HEK293 (cell line): Measurements from ENCODE around the gene CCDC92.

Experiments
- CTCF ChIA-PET: fragments of 350-600 bp; formaldehyde crosslinking; extraction: SDS; loops from one replicate; lab custom pipeline; 2021; ENCODE audit warnings: antibody characterized with exemption; lab: Yijun Ruan, JAX
- POLR2A ChIA-PET: fragments of 300-600 bp; formaldehyde crosslinking; extraction: SDS; loops from one replicate; lab custom pipeline; 2020; ENCODE audit warnings: antibody characterized with exemption, inconsistent platforms; lab: Yijun Ruan, JAX
- H3K27ac ChIP-seq: fragments of 200-500 bp; sonication (Bioruptor generic); 2 replicates; pipeline ENCODE4 v1.5.1; 2014; ENCODE audit warnings: low read depth, low read length, control low read depth, inconsistent platforms; ENCODE audit errors: extremely low read depth
- H3K36me3 ChIP-seq, 2 experiments: fragments of 200-500 bp in 1 of 2; sonication (Bioruptor generic) in 1 of 2; 1 replicate in 1 of 2; 2 replicates in 1 of 2; pipeline ENCODE4 v1.5.1; 2014 to 2017; ENCODE audit warnings: inconsistent platforms in 2 of 2, low read length in 2 of 2; ENCODE audit not compliant: control insufficient read depth in 2 of 2, insufficient read depth in 1 of 2
- H3K4me1 ChIP-seq: fragments of 200-500 bp; sonication (Bioruptor generic); 2 replicates; pipeline ENCODE4 v1.5.1; 2014; ENCODE audit warnings: mild to moderate bottlenecking, low read length, inconsistent platforms; ENCODE audit not compliant: control insufficient read depth, insufficient read depth
- H3K4me3 ChIP-seq: 2 replicates; pipeline ENCODE4 v1.5.1; 2011; ENCODE audit warnings: low read depth, mild to moderate bottlenecking, control low read depth, low read length, moderate library complexity
- H3K9me3 ChIP-seq: fragments of 200-500 bp; sonication (Bioruptor generic); 2 replicates; pipeline ENCODE4 v1.5.1; 2014; ENCODE audit warnings: low read depth, low read length, inconsistent platforms; ENCODE audit not compliant: control insufficient read depth, insufficient read depth
- BCL11A ChIP-seq: fragments of 450-650 bp; formaldehyde crosslinking; IDR thresholded peaks from 2 replicates; pipeline ENCODE4 v1.5.1; 2016; ENCODE audit warnings: low read depth, missing biosample characterization, missing genetic modification characterization
- GLI2 ChIP-seq: fragments of 450-650 bp; formaldehyde crosslinking; IDR thresholded peaks from 2 replicates; pipeline ENCODE4; 2017; ENCODE audit warnings: missing biosample characterization, missing genetic modification characterization, low read depth, borderline replicate concordance
- GLI4 ChIP-seq: fragments of 450-650 bp; formaldehyde crosslinking; IDR thresholded peaks from 2 replicates; pipeline ENCODE4 v1.5.1; 2016; ENCODE audit warnings: missing biosample characterization, missing genetic modification characterization
- HIC1 ChIP-seq: fragments of 450-650 bp; formaldehyde crosslinking; IDR thresholded peaks from 2 replicates; pipeline ENCODE4 v1.5.1; 2016; ENCODE audit warnings: missing biosample characterization, missing genetic modification characterization
- IKZF3 ChIP-seq: fragments of 450-650 bp; IDR thresholded peaks from 2 replicates; pipeline ENCODE4 v1.5.0; 2018; ENCODE audit warnings: missing biosample characterization, mild to moderate bottlenecking, missing genetic modification characterization, moderate library complexity
- KLF8 ChIP-seq: fragments of 450-650 bp; formaldehyde crosslinking; IDR thresholded peaks from 2 replicates; pipeline ENCODE4 v1.5.1; 2016; ENCODE audit warnings: missing biosample characterization, missing genetic modification characterization
- MYNN ChIP-seq: fragments of 450-650 bp; formaldehyde crosslinking; IDR thresholded peaks from 2 replicates; pipeline ENCODE4 v1.5.1; 2016; ENCODE audit warnings: missing biosample characterization, missing genetic modification characterization, borderline replicate concordance
- PRDM1 ChIP-seq: fragments of 450-650 bp; formaldehyde crosslinking; IDR thresholded peaks from 2 replicates; pipeline ENCODE4; 2016; ENCODE audit warnings: missing biosample characterization, missing genetic modification characterization
- SALL2 ChIP-seq: fragments of 450-650 bp; formaldehyde crosslinking; IDR thresholded peaks from 2 replicates; pipeline ENCODE4 v1.5.0; 2017; ENCODE audit warnings: missing biosample characterization, mild to moderate bottlenecking, missing genetic modification characterization, borderline replicate concordance
- SCRT1 ChIP-seq: fragments of 450-650 bp; formaldehyde crosslinking; IDR thresholded peaks from 2 replicates; pipeline ENCODE4 v1.5.1; 2016; ENCODE audit warnings: missing biosample characterization, missing genetic modification characterization, borderline replicate concordance
- TCF7L2 ChIP-seq: IDR thresholded peaks from 2 replicates; pipeline ENCODE4 v1.6.1; 2011; ENCODE audit warnings: low read depth, mild to moderate bottlenecking, inconsistent platforms, low read length, moderate library complexity, borderline replicate concordance
- ZBTB11 ChIP-seq: fragments of 450-650 bp; formaldehyde crosslinking; conservative IDR thresholded peaks from 2 replicates; pipeline ENCODE4 v1.5.1; 2016; ENCODE audit warnings: low read depth, missing biosample characterization, missing genetic modification characterization
- ZBTB17 ChIP-seq: fragments of 450-650 bp; formaldehyde crosslinking; IDR thresholded peaks from 2 replicates; pipeline ENCODE4 v1.5.1; 2016; ENCODE audit warnings: missing biosample characterization, missing genetic modification characterization
- ZBTB20 ChIP-seq: fragments of 450-650 bp; formaldehyde crosslinking; IDR thresholded peaks from 2 replicates; pipeline ENCODE4 v1.5.1; 2016; ENCODE audit warnings: missing biosample characterization, missing genetic modification characterization
- ZNF132 ChIP-seq: fragments of 450-650 bp; formaldehyde crosslinking; IDR thresholded peaks from 2 replicates; pipeline ENCODE4 v1.5.1; 2017; ENCODE audit warnings: missing biosample characterization, missing genetic modification characterization, borderline replicate concordance
- ZNF133 ChIP-seq: fragments of 450-650 bp; formaldehyde crosslinking; IDR thresholded peaks from 2 replicates; pipeline ENCODE4 v1.5.1; 2016; ENCODE audit warnings: missing biosample characterization, missing genetic modification characterization
- ZNF214 ChIP-seq: fragments of 450-650 bp; formaldehyde crosslinking; IDR thresholded peaks from 2 replicates; pipeline ENCODE4 v1.5.1; 2017; ENCODE audit warnings: missing biosample characterization, mild to moderate bottlenecking, missing genetic modification characterization, borderline replicate concordance
- ZNF223 ChIP-seq: fragments of 450-650 bp; formaldehyde crosslinking; IDR thresholded peaks from 2 replicates; pipeline ENCODE4 v1.5.1; 2016; ENCODE audit warnings: missing biosample characterization, missing genetic modification characterization
- ZNF354C ChIP-seq: fragments of 450-650 bp; formaldehyde crosslinking; IDR thresholded peaks from 2 replicates; pipeline ENCODE4 v1.5.1; 2016; ENCODE audit warnings: missing biosample characterization, missing genetic modification characterization, low read depth, borderline replicate concordance
- ZNF48 ChIP-seq: fragments of 450-650 bp; formaldehyde crosslinking; IDR thresholded peaks from 2 replicates; pipeline ENCODE4 v1.5.1; 2016; ENCODE audit warnings: missing biosample characterization, missing genetic modification characterization
- ZNF510 ChIP-seq: fragments of 450-650 bp; formaldehyde crosslinking; IDR thresholded peaks from 2 replicates; pipeline ENCODE4 v1.5.1; 2018; ENCODE audit warnings: mild to moderate bottlenecking, missing genetic modification characterization, missing biosample characterization; ENCODE audit not compliant: insufficient replicate concordance
- ZNF529 ChIP-seq: fragments of 450-650 bp; formaldehyde crosslinking; IDR thresholded peaks from 2 replicates; pipeline ENCODE4 v1.5.1; 2017; ENCODE audit warnings: missing genetic modification characterization, missing biosample characterization; ENCODE audit not compliant: insufficient replicate concordance
- ZNF548 ChIP-seq: fragments of 450-650 bp; formaldehyde crosslinking; IDR thresholded peaks from 2 replicates; pipeline ENCODE4 v1.5.1; 2016; ENCODE audit warnings: missing biosample characterization, missing genetic modification characterization
- ZNF549 ChIP-seq: fragments of 450-650 bp; IDR thresholded peaks from 2 replicates; pipeline ENCODE4 v1.5.1; 2018; ENCODE audit warnings: missing biosample characterization, missing genetic modification characterization, mild to moderate bottlenecking, inconsistent platforms, moderate library complexity
- ZNF571 ChIP-seq: fragments of 450-650 bp; formaldehyde crosslinking; IDR thresholded peaks from 2 replicates; pipeline ENCODE4 v1.5.0; 2017; ENCODE audit warnings: missing biosample characterization, missing genetic modification characterization
- ZNF623 ChIP-seq: fragments of 450-650 bp; formaldehyde crosslinking; IDR thresholded peaks from 2 replicates; pipeline ENCODE4 v1.5.1; 2016; ENCODE audit warnings: missing biosample characterization, missing genetic modification characterization
- ZNF658 ChIP-seq: fragments of 450-650 bp; formaldehyde crosslinking; IDR thresholded peaks from 2 replicates; pipeline ENCODE4; 2016; ENCODE audit warnings: missing biosample characterization, missing genetic modification characterization

The CCDC92 gene

GRCh38 chr12:123954647-123955350 is 17.8 kb downstream of the CCDC92 start:
- no peak for TF ChIP-seq ZNF529 (tag by site-specific recombination)
- no peak for TF ChIP-seq GLI4 (tag by site-specific recombination)
- TF ChIP-seq MYNN (tag by site-specific recombination): no peak
- no peak for TF ChIP-seq ZNF623
- TF ChIP-seq ZNF214: no peak
- TF ChIP-seq TCF7L2: no peak
- no peak for TF ChIP-seq ZNF48 (tag by site-specific recombination)
- TF ChIP-seq ZNF354C: no peak
- TF ChIP-seq ZNF549 (tag by site-specific recombination): no peak
- no peak for TF ChIP-seq ZNF510
- TF ChIP-seq ZNF548 (tag by site-specific recombination): no peak
- no peak for TF ChIP-seq ZBTB11 (tag by site-specific recombination)
- no peak for TF ChIP-seq SALL2
- no peak for TF ChIP-seq KLF8 (tag by site-specific recombination)
- TF ChIP-seq ZBTB20 (tag by site-specific recombination): no peak
- TF ChIP-seq PRDM1 (tag by site-specific recombination): no peak
- no peak for TF ChIP-seq ZNF223 (tag by site-specific recombination)
- TF ChIP-seq HIC1 (tag by site-specific recombination): no peak
- TF ChIP-seq SCRT1 (tag by site-specific recombination): no peak
- ChIA-PET CTCF (interaction anchor here (0.5 to 1.0 kb wide), 3 partner anchors 10 to 367 kb away, joined by 3 to 7 read pairs (median 3); no protein-coding TSS in a partner anchor), POLR2A (no interaction called here)
- H3K36me3 ChIP-seq: no peaks in the 10 kb centered on the region
- H3K27ac ChIP-seq: no peak overlapping the region
- no peaks in the 10 kb centered on the region for H3K9me3 ChIP-seq
- H3K4me1 ChIP-seq: peaks cover 7% of the 10 kb centered on the region; the same call in 1 of the 2 replicates
- H3K4me3 ChIP-seq: no peak overlapping the region

- Histone ChIP-seq H3K9me3 (no peaks in the 10 kb centered on the region), H3K4me3 (no peak overlapping the region), H3K36me3 (no peaks in the 10 kb centered on the region), H3K4me1 (peaks cover 7% of the 10 kb centered on the region; the same call in 1 of the 2 replicates), H3K27ac (no peak overlapping the region)
- TF ChIP-seq ZNF133 (tag by site-specific recombination): no peak
- TF ChIP-seq GLI2: no peak
- TF ChIP-seq ZNF571: no peak
- TF ChIP-seq BCL11A (tag by site-specific recombination): no peak
- no peak for TF ChIP-seq IKZF3 (tag by site-specific recombination)
- no peak for TF ChIP-seq ZBTB17 (tag by site-specific recombination)
- TF ChIP-seq ZNF132 (tag by site-specific recombination): no peak
- no peak for TF ChIP-seq ZNF658 (tag by site-specific recombination)
- ChIA-PET POLR2A (no interaction called here), CTCF (interaction anchor here (1.2 kb wide), 1 partner anchor 81 kb away, joined by 4 read pairs; no protein-coding TSS in a partner anchor)
Observed at GRCh38 chr12:123952037-123952436, 20.6 kb downstream of the CCDC92 start.
